PC-3 (cell line): ENCODE data around the gene WIPF3. TPM values are rescaled to one million over a fixed set of nuclear protein-coding genes. Genes with fewer than 3 reads are reported as not detected.

Experiments
- ATAC-seq: fragments of 200-7000 bp; cut with Tn5 transposase; 2 replicates; pipeline ENCODE4 v1.9.1; 2020; ENCODE audit warnings: mild to moderate bottlenecking, moderate library complexity
- BruUV-seq: library from RNA; stranded (reverse); fragments of 400-500 nt; replicated peaks from 2 replicates; lab custom pipeline; 2021; lab: Mats Ljungman, UMichigan
- CTCF ChIA-PET: fragments of 300-600 bp; sonication (Branson Sonifier 250); formaldehyde crosslinking; loops from one replicate; lab custom pipeline; 2022; ENCODE audit warnings: antibody characterized with exemption; lab: Charles Lee
- POLR2A ChIA-PET: fragments of 300-600 bp; sonication (Branson Sonifier 250); formaldehyde crosslinking; loops from one replicate; lab custom pipeline; 2022; ENCODE audit warnings: antibody characterized with exemption; ENCODE audit not compliant: unreplicated experiment; lab: Charles Lee
- DNase-seq: peaks from one replicate; pipeline ENCODE4 v3.0.0-alpha.2; 2015
- H2AFZ ChIP-seq: fragments of 300-600 bp; sonication (generic); 2 replicates; pipeline ENCODE4 v1.6.0; 2016; ENCODE audit warnings: antibody characterized with exemption, low read length
- H3F3A ChIP-seq: fragments of 300-600 bp; sonication (generic); one replicate; pipeline ENCODE4 v1.6.0; 2017; ENCODE audit warnings: antibody characterized with exemption, low read length, control low read depth, mild to moderate bottlenecking; ENCODE audit not compliant: unreplicated experiment
- H3K27ac ChIP-seq: fragments of 300-600 bp; sonication (generic); 2 replicates; pipeline ENCODE4 v1.5.1; 2016; ENCODE audit warnings: mild to moderate bottlenecking, low read length
- H3K27me3 ChIP-seq: fragments of 300-600 bp; sonication (generic); 2 replicates; pipeline ENCODE4 v1.6.1; 2016; ENCODE audit warnings: low read length, mixed read lengths
- H3K36me3 ChIP-seq: fragments of 300-600 bp; sonication (generic); 2 replicates; pipeline ENCODE4 v1.6.1; 2016; ENCODE audit warnings: low read depth, mixed run types, low read length, mixed read lengths
- H3K4me1 ChIP-seq: fragments of 300-600 bp; sonication (generic); 2 replicates; pipeline ENCODE4 v1.5.1; 2016; ENCODE audit warnings: low read length; ENCODE audit not compliant: insufficient read depth
- H3K4me2 ChIP-seq: fragments of 300-600 bp; sonication (generic); 2 replicates; pipeline ENCODE4 v1.6.0; 2016; ENCODE audit warnings: low read length
- H3K4me3 ChIP-seq: fragments of 300-600 bp; sonication (generic); 2 replicates; pipeline ENCODE4 v1.5.1; 2016; ENCODE audit warnings: mild to moderate bottlenecking, low read length, mixed read lengths
- H3K79me2 ChIP-seq: fragments of 300-600 bp; sonication (generic); 2 replicates; pipeline ENCODE4 v1.6.1; 2017; ENCODE audit warnings: low read length, mixed read lengths
- H3K9ac ChIP-seq: fragments of 300-600 bp; sonication (generic); 2 replicates; pipeline ENCODE4 v1.6.0; 2016; ENCODE audit warnings: mild to moderate bottlenecking, low read length
- H3K9me2 ChIP-seq: fragments of 300-600 bp; sonication (generic); replicated peaks from 2 replicates; pipeline ENCODE4 v1.6.1; 2016; ENCODE audit warnings: mixed run types, low read length, mixed read lengths
- H3K9me3 ChIP-seq: fragments of 300-600 bp; sonication (generic); 2 replicates; pipeline ENCODE4 v1.6.1; 2016; ENCODE audit warnings: low read length, mixed read lengths
- H4K20me1 ChIP-seq: fragments of 300-600 bp; sonication (generic); 2 replicates; pipeline ENCODE4 v1.6.1; 2016; ENCODE audit warnings: low read length, mixed read lengths
- CTCF ChIP-seq: fragments of 300-600 bp; sonication (generic); conservative IDR thresholded peaks from 2 replicates; pipeline ENCODE4 v1.5.1; 2017; ENCODE audit warnings: antibody characterized with exemption, low read depth, mild to moderate bottlenecking, low read length
- EZH2 ChIP-seq: fragments of 300-600 bp; sonication (generic); IDR thresholded peaks from one replicate; pipeline ENCODE4 v1.6.1; 2017; ENCODE audit warnings: antibody characterized with exemption, mild to moderate bottlenecking, low read length; ENCODE audit not compliant: unreplicated experiment
- EZH2phosphoT487 ChIP-seq: fragments of 300-600 bp; sonication (generic); IDR thresholded peaks from 2 replicates; pipeline ENCODE4 v1.6.1; 2018; ENCODE audit warnings: mild to moderate bottlenecking, antibody characterized with exemption, low read length, borderline replicate concordance
- intact Hi-C: fragments of 100-400 bp; cut with micrococcal nuclease; formaldehyde crosslinking; loops from 2 replicates; pipeline ENCODE4 v1.9.0; 2023
- total RNA-seq: library from RNA; depleted of rRNA; stranded (reverse); fragments of >200 nt; gene quantifications from 2 replicates; pipeline ENCODE4 v1.2.3, GENCODE V29; 2014

WIPF3 gene
- total RNA-seq, 1 experiment from 2014 or later = 3.4 TPM

GRCh38 chr7:29940199-29940598 is 133.9 kb downstream of the WIPF3 start:
- no TSS peak for BruUV-seq
- Histone ChIP-seq H3K9ac (no peak overlapping the region), H2AFZ (no peak overlapping the region), H3K9me2 (no peaks in the 10 kb centered on the region), H3K4me2 (no peak overlapping the region), H4K20me1 (no peaks in the 10 kb centered on the region), H3K36me3 (peaks cover 49% of the 10 kb centered on the region), H3K79me2 (no peaks in the 10 kb centered on the region), H3K27ac (no peak overlapping the region), H3K27me3 (no peaks in the 10 kb centered on the region), H3K4me1 (peaks cover 25% of the 10 kb centered on the region), H3K9me3 (no peaks in the 10 kb centered on the region), H3K4me3 (no peak overlapping the region), H3F3A (no peaks in the 10 kb centered on the region)
- DNase-seq = no peak
- POLR2A ChIA-PET = no interaction called here
- CTCF ChIA-PET = no interaction called here
- no peak for TF ChIP-seq EZH2
- intact Hi-C loops = no loop called here
- ATAC-seq = no peak

- intact Hi-C loops = no loop called here
- no peak for ATAC-seq
- no peak overlapping the region for H3K27ac ChIP-seq
- CTCF ChIA-PET = no interaction called here
- no peaks in the 10 kb centered on the region for H3K4me1 ChIP-seq
- no peaks in the 10 kb centered on the region for H3F3A ChIP-seq
- POLR2A ChIA-PET = no interaction called here
- H3K4me2 ChIP-seq = no peak overlapping the region
- H3K4me3 ChIP-seq = no peak overlapping the region
- no peak overlapping the region for H3K9ac ChIP-seq
- no peaks in the 10 kb centered on the region for H4K20me1 ChIP-seq
- H3K9me3 ChIP-seq = no peaks in the 10 kb centered on the region
- H3K36me3 ChIP-seq = peaks cover 26% of the 10 kb centered on the region
- no peak for DNase-seq
- H3K79me2 ChIP-seq = no peaks in the 10 kb centered on the region
- no peaks in the 10 kb centered on the region for H3K27me3 ChIP-seq
- H3K9me2 ChIP-seq = no peaks in the 10 kb centered on the region
- BruUV-seq = no TSS peak
- H2AFZ ChIP-seq = no peak overlapping the region
- TF ChIP-seq CTCF (no peak), EZH2phosphoT487 (no peak), EZH2 (no peak)
Observed at GRCh38 chr7:29945259-29945809, 139.0 kb downstream of the WIPF3 start.

GRCh38 chr7:29946428-29947186 is 140.3 kb downstream of the WIPF3 start:
- Histone ChIP-seq H3K27me3 (no peaks in the 10 kb centered on the region), H3K9ac (no peak overlapping the region), H4K20me1 (no peaks in the 10 kb centered on the region), H3K9me3 (no peaks in the 10 kb centered on the region), H3K9me2 (no peaks in the 10 kb centered on the region), H3K36me3 (peaks cover 25% of the 10 kb centered on the region), H3K27ac (no peak overlapping the region), H3K4me3 (no peak overlapping the region), H2AFZ (no peak overlapping the region), H3F3A (no peaks in the 10 kb centered on the region), H3K79me2 (no peaks in the 10 kb centered on the region), H3K4me1 (no peaks in the 10 kb centered on the region), H3K4me2 (no peak overlapping the region)
- POLR2A ChIA-PET = no interaction called here
- DNase-seq (peak; percentile 52), ATAC-seq (peak; percentile 56; the same call in 1 of the 2 replicates)
- intact Hi-C loops = loop anchor here (1.0 kb wide), 1 partner anchor 116 kb away; no protein-coding TSS in a partner anchor
- CTCF ChIA-PET = no interaction called here
- no TSS peak for BruUV-seq
- no peak for TF ChIP-seq EZH2
- peak; percentile 63 for TF ChIP-seq CTCF
- no peak for TF ChIP-seq EZH2phosphoT487
